Islet of Langerhans (tissue), 1 donor: ENCODE measurements around the gene COL4A6.
"Not testable (repeated sequence)": the region's sequence is repeated elsewhere in the genome, so short reads cannot be mapped to it uniquely, and the experiment has no call there.

Source experiments
- FAIRE-seq: peaks from one replicate; lab custom pipeline; 2011; peaks lifted over from hg19 to GRCh38; lab: Jason Lieb, UNC

The COL4A6 gene

DNA sequence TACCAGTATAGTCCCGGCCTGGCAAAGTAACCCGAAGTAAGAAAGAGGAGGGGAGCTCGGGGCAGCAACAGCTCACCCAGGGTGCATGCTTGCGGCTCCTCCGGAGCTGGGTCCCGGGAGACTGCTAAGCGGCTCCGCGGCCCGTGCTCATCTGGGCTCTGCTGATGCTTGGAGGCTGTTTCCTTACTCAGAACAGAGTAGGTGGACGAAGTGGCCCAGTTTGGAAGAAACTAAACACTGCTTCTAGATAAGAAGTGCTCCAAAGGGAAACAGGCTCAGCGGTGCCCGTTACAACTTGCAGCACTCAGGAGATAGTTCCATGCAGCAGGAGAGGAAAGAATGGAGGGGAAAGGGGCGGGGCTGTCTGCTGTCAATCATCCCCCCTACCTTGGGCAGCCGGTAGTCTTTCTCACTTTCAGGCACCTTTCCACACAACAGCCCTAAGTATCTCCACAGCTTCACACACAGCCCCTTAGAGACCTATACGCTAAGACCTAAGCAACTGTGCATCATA lies at the start of gene COL4A6:
TSS of gene COL4A6 (minus strand) at position 313 of the 514 bp plus-strand sequence. CDS start at position 87, 226 bp downstream.
- no peak for FAIRE-seq

DNA sequence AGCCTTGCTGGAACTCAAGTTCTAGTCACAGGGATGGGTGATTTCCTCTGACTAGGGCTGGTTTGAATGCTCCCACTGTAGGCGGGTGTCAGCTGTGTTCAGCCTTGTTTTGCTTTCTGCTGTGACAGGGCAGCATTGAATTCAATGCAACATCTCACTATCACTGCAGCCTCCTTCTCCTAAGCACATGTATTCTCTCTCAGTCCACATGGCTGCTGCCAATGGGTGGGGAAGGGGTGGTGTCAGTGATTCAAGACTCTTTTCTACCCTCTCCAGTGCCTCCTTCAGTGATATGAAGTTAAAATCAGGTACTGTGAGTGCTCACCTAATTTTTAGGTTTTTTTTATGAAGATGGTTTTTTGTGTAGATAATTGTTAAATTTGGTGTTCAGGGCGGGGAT lies 47.7 kb upstream of the COL4A6 start:
- FAIRE-seq, result no peak

DNA sequence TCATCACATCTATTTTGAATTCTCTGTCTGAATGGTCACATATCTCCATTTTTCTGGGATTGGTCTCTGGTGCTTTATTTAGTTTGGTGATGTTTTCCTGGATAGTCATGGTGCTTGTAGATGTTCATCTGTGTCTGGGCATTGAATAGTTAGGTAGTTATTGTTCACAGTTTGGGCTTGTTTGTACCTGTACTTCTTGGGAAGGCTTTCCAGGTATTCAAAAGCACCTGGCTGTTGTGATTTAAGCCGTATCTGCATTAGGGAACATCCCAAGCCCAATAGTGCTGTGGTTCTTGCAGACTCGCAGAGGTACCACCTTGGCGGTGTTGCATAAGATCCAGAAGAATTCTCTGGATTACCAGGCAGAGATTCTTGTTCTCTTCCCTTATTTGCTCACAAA lies 46.0 kb upstream of the COL4A6 start:
- FAIRE-seq, result no peak

DNA sequence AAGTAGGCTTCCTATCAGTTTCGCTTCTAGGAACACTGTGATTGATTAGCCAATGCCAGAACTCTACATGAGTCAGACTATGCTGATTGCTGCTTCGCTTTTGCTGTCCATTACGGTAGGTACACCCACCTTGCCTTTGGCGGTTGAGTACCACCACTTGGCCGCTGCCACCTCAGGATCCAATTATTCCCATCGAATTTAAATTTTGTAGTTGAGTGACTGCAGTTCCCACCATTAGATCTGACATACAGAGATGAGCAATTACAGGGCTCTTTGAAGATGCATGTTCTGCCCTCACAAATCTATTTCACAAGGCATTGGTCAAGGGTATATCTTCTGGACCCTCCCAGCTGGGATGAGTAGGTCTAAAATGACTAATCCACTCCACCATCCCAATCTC lies 43.3 kb upstream of the COL4A6 start:
- FAIRE-seq, result not testable (repeated sequence)

DNA sequence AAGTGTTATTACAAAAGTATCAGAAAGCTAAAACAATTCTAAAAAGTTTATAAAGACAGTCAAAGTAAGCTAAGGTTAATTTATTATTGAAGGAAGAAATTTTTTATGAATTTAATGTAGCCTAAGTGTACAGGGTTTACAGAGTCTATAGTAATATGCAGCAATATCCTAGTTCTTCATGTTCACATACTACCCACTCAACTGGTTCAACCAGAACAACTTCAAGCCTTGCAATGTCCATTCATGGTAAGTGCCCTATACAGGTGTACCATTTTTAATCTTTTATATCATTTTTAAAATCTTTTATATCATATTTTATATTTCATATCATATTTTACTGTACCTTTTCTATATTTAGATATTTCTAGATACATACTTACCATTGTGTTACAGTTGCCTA lies 35.8 kb upstream of the COL4A6 start:
- FAIRE-seq, result no peak

DNA sequence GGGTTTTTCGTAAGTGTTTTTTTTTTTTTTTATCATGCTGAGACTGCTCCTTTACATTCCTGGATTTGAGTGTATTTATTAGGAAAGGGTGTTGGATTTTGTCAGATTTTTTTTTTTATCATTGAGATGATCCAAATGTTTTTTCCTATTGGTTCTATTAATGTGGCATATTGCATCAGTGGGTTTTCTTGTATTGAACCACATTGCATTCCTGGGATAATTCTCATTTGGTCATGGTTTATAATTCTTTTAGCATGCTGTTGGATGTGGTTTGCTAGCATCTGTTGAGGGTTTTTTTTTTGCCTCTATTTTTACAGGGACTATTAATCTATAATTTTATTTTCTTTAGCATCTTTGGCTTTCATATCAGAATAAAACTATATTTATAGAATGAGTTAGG lies 30.3 kb upstream of the COL4A6 start:
- FAIRE-seq, result no peak

DNA sequence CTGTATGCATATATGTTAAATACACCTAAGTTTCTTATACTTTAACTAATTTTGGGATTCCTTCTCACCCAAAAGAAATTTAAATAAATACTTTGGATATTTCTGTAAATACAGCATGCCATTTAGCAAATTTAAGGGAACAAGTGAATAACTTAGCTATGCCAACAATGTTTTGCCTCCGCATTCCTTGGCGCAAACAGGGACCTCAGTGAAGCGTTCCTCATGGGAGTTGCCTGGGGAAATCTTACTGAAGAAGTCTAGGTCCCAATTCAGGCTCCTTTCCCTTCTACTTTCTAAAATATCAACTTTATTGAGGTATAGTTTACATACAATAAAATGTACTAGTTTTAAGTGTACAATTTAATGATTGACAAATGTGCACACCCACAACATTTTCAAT lies 26.4 kb upstream of the COL4A6 start:
- no peak for FAIRE-seq

DNA sequence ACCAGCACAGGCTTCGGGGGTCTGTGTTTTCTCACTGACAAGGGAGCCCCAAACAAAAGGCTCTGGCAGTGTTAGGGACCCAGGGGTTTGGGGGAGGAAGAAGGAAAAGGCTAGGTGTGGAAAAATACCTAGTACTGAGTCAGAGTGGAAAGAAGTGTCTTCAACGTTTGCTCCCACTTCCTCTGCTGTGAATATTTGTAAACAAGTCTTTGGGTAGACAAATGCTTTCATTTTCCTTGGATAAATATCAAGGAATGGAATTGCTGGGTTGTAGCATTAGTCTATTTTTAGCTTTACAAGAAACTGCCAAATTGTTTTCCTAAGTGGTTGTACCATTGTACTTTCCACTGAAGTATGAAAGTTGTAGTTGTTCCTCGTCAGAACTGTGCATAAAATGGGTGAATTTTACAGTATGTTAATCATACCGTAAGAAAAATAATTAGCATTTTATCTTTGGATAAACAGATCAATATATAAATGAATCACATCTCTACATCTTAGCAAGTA lies 18.8 kb upstream of the COL4A6 start:
- no peak for FAIRE-seq

DNA sequence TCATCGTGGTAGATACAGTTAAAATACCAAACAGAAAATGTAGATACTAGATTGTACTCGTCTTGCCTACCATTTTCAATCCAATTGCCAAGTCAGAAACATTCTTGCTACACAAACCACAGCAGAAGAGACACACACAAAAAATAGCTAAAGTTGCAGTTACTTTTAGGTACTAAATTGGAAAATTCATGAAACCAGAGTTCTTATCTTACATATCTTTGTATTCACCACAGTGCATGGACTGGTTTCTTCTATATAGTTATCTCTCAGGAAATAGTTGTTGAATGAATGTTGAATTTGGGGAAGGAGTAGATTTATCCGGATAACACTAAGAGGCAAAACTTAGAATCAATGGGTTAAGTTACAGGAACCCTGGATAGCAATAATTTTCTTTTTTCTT lies 15.6 kb upstream of the COL4A6 start:
- FAIRE-seq, result no peak

DNA sequence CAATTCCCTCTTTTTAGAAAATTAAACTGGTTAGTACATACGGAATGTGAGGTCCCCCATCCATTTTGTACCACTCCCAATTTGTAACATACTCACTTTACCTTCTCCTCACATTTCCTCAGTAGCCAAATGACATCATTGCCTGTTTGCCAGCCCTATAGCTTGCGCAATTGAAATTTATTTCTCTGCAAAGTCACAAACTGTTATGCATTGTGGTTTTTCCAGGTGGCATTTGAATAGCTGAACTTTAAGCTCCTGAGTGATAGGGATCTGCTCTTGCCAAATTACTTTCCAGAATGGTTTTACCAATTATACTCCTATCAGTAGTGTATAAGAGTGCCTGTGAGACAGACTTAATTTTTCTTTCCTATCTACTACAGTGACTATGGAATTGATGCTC lies 9.1 kb upstream of the COL4A6 start:
- FAIRE-seq, result no peak

DNA sequence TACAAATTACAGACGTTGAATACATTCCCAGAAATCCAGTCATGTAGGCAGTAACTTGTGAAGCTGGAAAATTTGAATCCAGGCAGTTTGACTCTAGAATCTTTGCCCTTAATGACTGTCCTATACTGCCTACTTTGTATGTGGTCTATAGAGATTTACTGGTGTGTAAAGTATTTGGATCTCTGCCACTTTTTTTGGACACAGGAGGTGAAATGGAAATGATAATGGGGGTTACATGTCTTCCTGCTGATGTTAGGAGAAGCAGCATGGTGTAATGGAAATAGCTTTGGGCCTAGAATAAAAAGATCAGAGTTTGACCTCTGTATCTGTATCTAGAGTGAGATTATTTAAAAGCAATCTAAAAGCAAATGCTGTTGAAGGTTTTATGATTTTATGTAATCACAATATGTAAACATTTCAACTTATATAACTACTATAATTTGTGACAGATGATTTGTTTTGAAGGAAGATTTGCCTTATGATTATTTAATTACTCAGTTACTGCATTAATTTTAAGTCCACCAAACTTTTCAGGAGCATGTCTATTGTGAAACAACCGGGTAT lies 4.8 kb upstream of the COL4A6 start:
- FAIRE-seq, result no peak

DNA sequence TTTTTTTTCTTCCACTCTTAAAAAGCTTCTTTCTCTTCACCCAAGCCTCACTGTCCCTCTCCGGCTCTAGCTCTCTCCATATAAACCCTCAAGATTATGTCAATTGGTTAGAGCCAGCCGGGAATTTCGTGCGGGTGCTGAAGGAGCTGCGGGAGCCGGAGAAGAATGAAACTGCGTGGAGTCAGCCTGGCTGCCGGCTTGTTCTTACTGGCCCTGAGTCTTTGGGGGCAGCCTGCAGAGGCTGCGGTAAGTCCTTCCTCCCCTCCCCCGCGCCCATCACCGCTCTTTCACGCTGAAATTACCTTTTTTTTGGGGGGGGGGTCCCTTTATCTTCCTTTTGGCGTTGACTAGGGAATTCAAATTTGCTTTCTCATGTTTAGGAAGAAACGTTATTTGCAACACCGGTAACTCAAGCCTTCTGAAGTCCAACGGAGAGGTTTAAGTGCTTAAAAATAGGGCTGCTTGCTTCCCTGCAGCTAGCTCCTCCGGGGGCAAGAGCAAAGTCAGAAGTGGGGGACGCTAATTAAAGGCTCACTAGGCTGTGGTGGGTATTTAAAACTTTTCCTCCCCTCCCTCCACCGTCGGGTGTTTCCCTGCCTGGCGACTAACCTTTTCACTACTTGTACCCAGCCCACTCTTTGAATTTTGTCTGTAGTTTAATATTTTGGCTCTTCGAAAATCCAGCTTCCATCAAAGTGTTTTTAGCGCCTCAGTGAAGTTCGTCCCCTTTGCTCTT lies 1.9 kb upstream of the COL4A6 start:
- FAIRE-seq, result no peak

DNA sequence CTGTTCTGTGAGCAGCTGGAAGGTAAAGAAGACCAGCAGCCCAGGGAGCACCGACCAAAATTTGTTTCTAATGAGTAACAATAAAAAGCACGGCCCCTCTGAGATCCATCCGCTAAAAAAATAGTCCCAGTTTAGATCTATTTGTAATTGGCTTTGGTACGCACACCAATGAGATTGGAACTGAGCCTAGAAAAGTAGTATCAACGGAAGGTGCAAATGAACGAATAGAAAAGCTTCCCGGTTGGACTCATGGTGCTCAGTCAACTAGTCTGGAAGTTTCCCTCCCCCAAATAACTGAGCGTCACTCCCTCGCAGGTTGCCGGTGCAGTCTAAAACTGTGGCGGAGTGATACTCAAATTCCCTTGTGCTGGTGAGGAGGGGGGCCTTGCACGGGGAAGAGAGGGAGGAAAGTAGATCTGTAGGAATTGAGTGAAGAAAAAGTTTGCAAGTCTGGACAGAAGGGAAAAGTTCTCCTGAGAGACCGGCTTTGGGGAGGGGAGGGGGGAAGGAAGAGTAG lies 1.3 kb upstream of the COL4A6 start, which contains the start of gene COL4A5:
TSS of gene COL4A5 (plus strand) at position 413 of the 517 bp plus-strand sequence. CDS start 288 bp downstream, outside the sequence.
- FAIRE-seq, result no peak

DNA sequence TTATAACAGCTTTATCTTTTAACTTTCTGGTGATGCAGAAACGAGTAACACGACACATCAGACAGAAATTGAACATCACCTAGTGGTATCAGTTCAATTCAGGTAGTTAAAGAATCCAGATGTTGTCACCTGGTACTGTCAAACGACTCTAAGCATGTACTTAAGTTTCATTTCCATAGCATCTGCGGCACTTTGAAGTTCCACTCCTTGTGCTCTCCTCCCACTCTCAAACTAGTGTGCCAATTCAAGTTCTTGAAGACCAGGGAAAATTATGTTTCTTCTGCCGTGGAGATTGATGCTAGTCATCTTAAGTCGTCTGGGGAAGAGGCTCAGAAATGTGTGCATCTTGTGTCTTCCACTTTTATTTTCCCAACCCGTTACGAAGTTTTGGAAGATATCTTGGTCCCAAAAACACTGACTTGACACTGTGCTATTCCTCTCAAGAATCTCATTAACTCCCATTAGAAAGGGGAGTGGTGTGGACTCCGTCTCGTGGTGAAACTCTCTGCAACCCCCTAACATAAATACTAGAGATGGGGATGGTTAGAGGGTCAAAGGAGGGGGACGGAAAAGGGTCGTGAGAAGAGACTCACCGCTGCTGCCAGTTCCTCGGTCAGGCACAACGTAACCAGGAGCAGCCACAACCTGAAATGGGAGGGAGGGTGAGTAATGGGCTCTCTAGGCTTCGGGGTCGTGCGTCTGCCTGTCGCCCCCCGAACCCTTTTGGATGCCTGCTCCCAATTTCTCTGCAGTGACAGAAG lies 693 bp downstream of the COL4A6 start:
- no peak for FAIRE-seq

DNA sequence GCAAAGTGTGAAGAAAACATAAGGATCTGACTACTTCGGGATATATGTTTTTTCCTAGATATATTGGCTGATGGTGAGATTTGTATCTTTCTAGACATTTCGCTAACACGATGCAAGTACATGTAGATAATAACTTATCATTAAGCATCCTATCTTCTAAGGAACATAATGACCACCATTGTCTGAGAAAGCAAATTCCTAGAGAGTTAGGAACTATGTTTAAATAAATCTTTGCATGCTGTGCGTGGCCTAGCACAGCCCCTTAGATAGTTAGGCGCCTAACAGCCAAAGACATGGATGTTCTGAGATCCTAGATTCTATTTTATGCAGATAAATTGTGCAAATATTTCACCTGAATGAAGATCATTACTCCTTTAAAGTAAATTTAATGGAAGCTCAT lies 3.0 kb downstream of the COL4A6 start:
- FAIRE-seq, result no peak

DNA sequence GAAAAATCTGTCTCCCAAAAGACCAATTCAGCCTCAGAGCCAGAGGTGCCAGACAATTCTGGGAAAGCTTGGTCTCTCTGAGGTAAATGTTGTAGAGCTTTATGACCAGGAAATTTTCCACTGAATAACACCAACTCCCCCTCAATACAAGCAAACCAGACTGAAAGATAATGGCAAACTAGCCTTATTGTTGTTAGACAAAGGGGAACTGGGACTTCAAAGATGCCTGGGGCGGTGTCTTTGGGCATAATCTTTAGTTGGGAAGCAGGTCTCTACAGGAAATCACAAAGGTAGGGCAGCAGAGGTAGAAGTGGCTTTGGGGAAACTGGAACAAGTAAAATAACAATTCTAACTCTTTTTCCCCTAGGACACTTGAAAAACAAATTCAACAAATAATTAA lies 12.0 kb downstream of the COL4A6 start:
- FAIRE-seq, result no peak

DNA sequence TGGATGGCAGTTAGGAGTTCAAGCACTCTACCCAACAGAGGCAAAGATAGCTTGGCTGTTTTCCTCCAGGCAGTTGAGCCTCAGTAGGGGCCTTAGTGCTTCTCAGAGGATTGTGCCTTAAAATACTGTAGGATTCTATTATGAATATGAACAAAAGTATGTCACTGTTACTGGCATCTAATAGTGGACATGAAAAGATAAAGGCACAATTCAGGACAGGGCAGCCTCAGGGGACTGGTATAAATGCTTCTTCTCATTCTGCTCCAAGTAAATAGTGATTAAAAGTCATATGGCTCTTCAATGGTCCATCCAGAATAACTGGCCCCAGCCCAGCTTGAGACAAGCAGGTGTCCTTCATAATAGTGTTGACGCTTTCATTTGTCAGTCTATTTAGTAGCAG lies 17.7 kb downstream of the COL4A6 start:
- FAIRE-seq, result no peak

DNA sequence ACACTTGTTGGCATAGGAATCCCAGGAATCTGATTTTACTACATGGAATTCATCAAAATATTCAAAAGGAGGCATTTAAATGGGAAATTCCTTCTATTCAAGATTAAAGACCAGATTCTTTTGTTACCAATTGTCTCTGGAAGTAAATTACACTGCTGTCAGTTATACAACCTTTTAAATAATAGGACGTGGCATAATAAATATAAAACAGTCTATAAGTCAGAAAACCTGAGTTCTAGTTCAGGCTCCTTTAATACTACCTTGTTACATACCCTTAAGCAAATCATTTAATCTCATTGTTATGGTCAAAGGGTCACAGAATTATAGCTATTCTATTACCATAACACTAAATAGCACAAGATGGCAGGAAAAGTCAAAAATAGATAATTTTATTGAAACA lies 18.8 kb downstream of the COL4A6 start:
- FAIRE-seq, result no peak

DNA sequence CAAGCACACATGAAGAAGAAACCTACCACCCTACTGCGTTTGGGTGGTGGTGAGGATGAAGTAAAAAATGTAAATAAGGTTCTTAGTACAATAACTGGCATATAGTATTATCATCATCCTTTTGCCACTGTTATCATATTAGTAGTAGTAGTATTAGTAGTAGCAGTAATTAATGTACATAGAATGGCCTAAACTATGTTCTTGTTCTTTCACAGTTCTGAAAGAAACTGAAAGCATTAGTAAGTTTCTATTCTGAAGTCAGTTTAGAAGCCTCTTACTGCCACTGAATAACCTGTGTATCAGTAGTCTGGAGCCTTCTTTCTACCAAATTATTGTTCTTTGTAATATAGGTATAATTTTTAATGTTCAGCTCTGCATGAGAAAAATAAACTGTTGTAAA lies 21.0 kb downstream of the COL4A6 start:
- FAIRE-seq, result no peak

DNA sequence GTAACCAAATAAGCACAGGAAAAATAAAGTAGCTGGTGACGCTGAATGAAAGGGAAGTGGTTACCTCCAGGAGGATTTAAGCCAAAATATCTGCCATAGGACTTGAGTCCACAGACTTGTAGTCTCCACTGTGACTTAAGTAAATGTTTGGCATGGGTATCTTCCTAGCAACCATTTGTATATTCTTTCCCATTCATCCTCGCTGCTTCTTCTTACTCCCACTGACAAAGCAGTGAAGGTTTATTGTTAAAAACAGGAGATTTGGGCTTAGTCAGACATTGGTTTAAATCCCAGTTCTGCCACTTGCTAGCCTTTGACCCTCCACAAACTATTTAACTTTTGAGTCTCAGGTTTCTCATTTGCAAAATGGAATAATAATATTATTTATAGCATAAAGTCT lies 22.3 kb downstream of the COL4A6 start:
- no peak for FAIRE-seq

DNA sequence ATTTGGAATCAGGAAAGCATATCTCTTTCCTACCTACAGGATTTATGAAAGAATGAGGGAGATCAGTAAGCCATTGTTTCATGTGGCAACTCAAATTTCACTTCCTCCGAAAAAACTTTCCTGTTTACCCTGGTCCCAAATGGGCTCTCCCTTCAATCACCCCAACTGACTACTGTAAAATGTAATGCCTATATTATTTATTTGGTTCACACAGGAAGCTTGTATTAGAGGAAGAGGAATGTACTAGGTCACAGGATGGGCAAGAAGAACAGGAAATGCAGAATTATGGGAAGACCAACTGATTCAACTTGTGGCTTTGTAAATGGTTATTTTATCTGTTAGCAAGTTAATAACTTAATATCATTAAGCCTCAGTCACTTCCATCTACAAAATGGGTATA lies 23.1 kb downstream of the COL4A6 start:
- FAIRE-seq, result no peak

DNA sequence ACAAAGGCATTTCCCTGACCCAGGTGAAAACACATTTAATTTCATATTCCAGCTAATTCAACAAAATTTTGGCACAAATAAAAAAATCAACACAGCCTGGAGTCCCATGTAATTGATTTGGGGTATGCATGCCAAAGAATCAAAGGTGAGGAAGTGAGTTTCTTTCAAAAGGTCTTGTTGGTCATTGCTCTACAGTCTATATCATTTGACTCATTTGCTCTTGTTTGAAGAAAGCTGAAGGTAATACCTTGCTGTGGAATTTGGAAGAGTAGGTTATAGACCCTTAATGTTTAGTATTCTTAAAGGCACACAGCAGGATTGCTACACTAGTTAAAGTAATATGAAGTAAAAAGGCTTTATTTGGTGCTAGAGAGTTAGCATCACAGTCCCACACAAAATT lies 25.4 kb downstream of the COL4A6 start:
- FAIRE-seq, result no peak
